GM10266 (cell line): ENCODE results near the gene HES1.

ENCODE experiments used
- DNase-seq: peaks from one replicate; pipeline ENCODE4 v3.0.0; 2012; ENCODE audit errors: extremely low spot score
- CTCF ChIP-seq: IDR thresholded peaks from 2 replicates; pipeline ENCODE4 v1.5.1; 2012; ENCODE audit warnings: mild to moderate bottlenecking, low read depth; ENCODE audit not compliant: control insufficient read depth, insufficient read depth; ENCODE audit errors: missing control alignments

The HES1 gene

GRCh38 chr3:194166682-194167479 lies 30.9 kb downstream of the HES1 start:
- no peak for TF ChIP-seq CTCF
- no peak for DNase-seq

- no peak for TF ChIP-seq CTCF
- DNase-seq: no peak
These were observed 31.7 kb downstream of the HES1 start for GRCh38 chr3:194167480-194168282.

DNA sequence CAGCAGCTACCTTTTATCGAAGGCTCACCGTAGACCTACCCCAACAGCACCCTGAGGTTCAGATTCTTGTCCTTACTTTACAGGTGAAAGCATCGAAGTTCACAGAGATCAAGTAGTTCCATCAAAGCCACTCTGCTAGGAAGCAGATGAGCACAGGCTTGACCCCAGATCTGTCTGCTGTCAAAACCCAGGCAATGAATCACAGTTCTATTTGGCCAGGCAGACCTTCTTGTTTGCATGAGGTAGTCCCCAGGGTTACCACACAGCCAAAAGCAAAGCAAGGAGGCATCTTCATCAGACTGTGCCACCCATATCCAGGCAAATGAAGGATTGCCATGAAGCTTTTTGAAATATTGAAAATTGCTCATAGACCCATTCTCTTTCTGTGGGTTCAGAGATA lies 33.0 kb downstream of the HES1 start:
- DNase-seq: no peak

GRCh38 chr3:194169595-194169994 lies 33.6 kb downstream of the HES1 start:
- no peak for TF ChIP-seq CTCF
- no peak for DNase-seq

More for the DNA sequence above, 33.0 kb downstream of the HES1 start:
- no peak for TF ChIP-seq CTCF

GRCh38 chr3:194170793-194171192 lies 34.8 kb downstream of the HES1 start:
- no peak for DNase-seq
- no peak for TF ChIP-seq CTCF

- TF ChIP-seq CTCF: no peak
- no peak for DNase-seq
These were observed 38.5 kb downstream of the HES1 start for GRCh38 chr3:194174406-194174805.

DNA sequence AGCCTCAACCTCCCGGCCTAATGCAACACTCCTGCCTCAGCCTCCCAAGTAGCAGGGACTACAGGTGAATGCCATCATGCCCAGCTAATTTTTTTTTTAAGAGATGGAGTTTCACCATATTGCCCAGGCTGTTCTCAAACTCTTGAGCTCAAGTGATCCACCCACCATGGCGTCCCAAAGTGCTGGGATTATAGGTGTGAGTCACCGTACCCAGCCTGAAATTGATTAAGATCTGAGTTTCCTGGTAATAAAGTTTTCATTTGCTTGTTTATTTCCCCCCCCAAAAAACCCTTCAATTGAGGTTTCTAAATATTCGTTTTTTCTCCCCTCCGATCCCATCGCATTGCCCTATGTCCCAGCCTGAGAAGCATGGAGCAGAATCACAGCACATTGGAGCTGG lies 39.0 kb downstream of the HES1 start:
- DNase-seq: no peak
- TF ChIP-seq CTCF: no peak
